ENCODE measurements around the gene CDC5L.
"Not testable (repeated sequence)": the region's sequence is repeated elsewhere in the genome, so short reads cannot be mapped to it uniquely, and the experiment has no call there.

CDC5L gene

DNA sequence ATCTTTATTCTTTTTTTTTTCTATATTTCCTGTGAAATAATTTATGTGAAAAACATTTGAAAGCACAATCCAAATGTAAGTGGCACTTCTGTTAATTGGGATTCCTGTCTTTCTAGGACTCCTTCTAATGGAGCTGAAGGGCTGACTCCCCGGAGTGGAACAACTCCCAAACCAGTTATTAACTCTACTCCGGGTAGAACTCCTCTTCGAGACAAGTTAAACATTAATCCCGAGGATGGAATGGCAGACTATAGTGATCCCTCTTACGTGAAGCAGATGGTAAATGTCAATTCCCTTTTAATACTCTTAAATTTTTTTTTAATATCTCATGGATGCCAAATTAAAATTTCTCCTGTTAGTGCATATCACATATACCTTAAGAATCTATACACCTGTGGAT is 35.0 kb downstream of the CDC5L start:
- no peak for DNase-seq

DNA sequence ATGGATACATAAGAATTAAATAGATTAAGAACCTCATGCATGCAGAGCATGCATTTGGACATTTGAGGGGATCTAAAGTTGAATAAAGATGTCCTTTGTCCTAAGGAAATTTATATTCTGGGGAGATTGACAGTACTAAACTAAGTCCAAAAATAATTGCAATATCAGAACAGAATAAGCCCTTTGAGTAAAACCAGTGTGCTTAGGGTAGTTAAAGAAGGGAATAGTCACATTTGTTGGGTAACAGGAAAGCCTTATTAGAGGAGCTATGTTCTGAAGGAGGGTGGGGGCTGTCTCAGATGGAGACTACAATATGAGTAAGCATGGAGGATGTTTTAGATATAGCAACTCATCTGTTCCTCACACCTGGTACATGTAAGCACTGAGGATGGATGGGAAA is 35.8 kb downstream of the CDC5L start:
- DNase-seq = no peak

DNA sequence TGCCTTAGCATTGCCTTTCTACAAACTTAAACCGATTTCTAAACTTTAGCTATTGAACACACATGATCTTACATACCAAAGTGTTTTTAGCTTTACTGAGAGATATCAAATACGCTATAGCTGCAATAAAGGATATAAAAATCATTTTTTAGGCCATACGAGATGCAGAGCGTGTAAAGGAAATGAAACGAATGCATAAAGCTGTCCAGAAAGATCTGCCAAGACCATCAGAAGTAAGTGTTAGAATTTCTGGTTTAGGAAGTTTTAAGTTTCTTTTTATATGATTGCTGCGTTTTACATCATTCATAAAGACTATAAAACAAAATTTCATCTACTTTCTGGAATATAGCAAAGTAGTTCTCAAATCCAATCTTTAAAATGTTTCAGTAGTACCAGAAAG is 38.4 kb downstream of the CDC5L start:
- no peak for DNase-seq

DNA sequence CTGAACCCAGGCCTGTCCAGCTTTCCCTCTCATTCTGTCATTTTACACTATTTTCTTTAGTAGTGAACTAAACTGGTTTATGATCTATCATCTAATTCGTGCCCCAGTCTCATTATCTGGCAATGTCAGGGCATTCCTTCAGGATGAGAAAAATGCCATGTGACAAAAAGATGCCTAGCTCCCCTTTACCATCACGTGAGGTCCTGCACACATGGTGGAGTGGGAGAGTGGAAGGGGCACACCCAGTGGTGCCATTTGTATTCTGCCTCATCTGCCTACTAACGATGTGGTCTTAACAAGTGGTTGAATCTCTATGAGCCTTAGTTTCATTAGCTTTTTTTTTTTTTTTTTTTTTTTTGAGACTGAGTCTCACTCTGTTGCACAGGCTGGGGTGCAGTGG is 41.2 kb downstream of the CDC5L start:
- DNase-seq = no peak

GRCh38 chr6:44430326-44430725 is 42.8 kb downstream of the CDC5L start:
- no peak for DNase-seq

GRCh38 chr6:44431118-44431725 is 43.7 kb downstream of the CDC5L start:
- DNase-seq = no peak

DNA sequence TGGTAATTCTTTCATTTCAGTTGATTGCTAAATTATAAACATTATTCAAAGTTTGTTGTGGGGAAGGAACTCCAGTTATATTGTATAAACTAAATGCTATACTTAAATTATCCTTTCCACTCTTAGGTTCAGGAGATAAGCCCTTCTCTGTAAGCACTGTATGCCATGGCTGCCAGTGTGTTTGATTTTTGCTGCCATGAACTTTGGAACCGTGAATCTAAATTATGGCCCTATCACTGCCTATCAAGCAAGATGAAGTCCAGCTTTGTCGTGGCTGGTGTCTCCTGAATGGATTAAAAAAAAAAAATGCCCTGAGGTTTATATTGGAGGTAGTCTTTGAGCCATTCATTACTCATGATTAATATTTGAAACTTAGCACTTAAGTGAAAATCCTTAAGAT is 44.7 kb downstream of the CDC5L start:
- DNase-seq = no peak

DNA sequence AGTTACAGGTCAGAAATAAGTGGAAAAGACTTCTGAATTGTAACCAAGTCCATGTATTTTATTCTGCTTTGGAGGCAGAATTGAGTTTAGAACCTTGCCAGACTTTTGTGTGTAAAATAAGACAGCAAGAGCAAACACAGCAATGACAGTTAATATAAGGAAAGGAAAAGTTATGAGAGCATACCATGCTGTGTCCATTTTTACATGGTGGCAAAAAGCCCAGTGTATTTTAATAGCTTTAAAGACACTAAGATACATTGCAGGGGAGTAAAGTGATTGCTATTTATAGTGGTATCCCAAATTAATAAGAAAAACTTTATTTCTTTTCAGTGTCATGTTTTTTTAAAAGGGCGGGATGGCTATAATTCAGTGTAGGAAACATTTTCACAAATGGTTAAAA is 45.2 kb downstream of the CDC5L start:
- no peak for DNase-seq

- no peak for DNase-seq
Measured at GRCh38 chr6:44435500-44435899, 48.0 kb downstream of the CDC5L start.

DNA sequence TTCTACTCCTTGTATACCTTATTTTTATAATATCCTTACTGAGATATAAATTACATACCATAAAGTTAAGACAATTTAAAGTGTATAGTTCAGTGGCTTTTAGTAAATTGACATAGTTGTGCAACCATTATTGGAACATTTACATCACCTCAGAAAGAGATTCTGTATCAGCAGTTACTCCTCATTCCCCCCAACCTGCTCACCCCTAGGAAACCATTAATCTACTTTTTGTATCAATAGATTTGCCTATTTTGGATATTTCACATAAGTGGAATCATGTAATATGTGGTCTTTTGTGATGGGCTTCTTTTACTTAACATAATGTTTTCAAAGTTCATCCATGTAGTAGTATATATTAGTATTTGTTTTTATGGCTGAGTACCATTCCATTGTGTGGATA is 51.3 kb downstream of the CDC5L start:
- no peak for DNase-seq

- no peak for DNase-seq
Measured at GRCh38 chr6:44439270-44440045, 52.0 kb downstream of the CDC5L start.

GRCh38 chr6:44441091-44441855 is 53.8 kb downstream of the CDC5L start:
- DNase-seq = no peak

GRCh38 chr6:44442236-44442635 is 54.7 kb downstream of the CDC5L start:
- DNase-seq = no peak

DNA sequence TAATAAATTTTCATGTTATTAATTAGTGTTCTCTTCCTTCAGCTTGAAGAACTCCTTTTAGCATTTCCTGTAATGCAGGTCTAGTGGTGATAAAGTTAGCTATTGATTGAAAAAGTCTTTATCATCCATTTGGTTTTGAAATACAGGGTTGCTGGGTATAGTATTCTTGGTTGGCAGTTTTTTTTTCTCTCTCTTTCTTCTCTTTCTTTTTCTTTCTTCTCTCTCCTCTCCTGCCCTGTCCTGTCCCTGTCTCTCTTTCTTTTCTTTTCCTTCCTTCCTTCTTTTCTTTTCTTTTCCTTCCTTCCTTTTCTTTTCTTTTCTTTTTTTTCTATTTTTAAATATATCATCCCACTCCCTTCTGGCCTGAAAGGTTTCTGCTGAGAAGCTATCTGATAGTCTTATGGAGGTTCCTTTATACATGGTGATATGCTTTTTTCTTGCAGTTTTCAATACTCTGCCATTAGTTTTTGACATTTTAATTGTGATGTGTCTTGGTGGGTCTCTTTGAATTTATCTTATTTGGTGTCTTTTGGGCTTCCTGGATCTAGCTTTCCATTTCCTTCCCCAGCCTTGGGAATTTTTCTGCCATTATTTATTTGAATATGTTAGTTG is 55.4 kb downstream of the CDC5L start:
- DNase-seq = no peak

DNA sequence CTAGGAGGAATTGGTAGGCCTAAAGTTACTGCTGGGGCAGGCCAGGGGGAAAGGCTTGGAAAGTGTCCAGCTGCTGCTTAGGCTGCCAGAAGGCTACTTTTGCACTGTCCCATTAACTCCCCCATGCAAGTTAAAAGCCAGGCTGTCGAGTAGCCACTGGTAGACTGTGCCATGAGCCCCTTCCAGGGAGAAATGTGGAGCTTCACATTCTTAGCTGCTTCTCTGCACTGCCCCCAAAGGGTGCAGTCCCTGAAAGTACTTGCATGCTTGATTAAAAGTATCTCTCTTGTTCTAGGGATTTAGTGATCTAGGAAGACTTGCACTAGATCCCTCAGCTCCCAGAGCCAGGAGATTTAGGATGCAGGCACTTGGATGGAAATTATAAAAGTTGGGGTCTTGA is 57.3 kb downstream of the CDC5L start:
- no peak for DNase-seq

GRCh38 chr6:44446626-44447300 is 59.3 kb downstream of the CDC5L start:
- DNase-seq = no peak

- DNase-seq = not testable (repeated sequence)
Measured at GRCh38 chr6:44449181-44449580, 61.7 kb downstream of the CDC5L start.

GRCh38 chr6:44451803-44452695 is 64.5 kb downstream of the CDC5L start:
- DNase-seq = no peak

GRCh38 chr6:44452725-44453124 is 65.2 kb downstream of the CDC5L start:
- DNase-seq = no peak

DNA sequence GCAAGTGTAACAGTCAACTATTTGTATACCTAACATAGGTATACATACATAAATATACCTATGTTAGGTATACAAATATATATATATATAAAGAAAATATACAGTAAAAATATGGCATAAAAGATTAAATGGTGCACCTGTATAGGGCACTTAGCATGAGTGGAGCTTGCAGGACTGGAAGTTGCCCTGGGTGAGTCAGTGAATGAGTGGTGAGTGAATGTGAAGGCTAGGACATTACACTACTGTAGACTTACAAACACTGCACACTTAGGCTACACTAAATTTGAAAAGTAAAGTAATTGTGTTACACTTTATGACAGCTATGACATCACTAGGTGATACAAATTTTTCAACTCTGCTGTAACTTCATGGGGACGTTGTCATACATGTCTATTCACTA is 65.6 kb downstream of the CDC5L start:
- no peak for DNase-seq

- no peak for DNase-seq
Measured at GRCh38 chr6:44454198-44454597, 66.7 kb downstream of the CDC5L start.
